B cell (primary cell): Measurements from ENCODE around the gene FAM204A. TPM values are rescaled to one million over a fixed set of nuclear protein-coding genes. Genes with fewer than 3 reads are reported as not detected.

Source experiments
- ATAC-seq: fragments of 200-7000 bp; cut with Tn5 transposase; one replicate; pipeline ENCODE4 v1.10.0; 2021; ENCODE audit warnings: low read depth, mild to moderate bottlenecking, moderate number of reproducible peaks, moderate library complexity
- CTCF ChIA-PET: fragments of 350-600 bp; sonication (Branson Sonifier 250); formaldehyde crosslinking; loops from one replicate; lab custom pipeline; 2021; ENCODE audit warnings: antibody characterized with exemption, inconsistent platforms; lab: Charles Lee
- POLR2A ChIA-PET: fragments of 350-600 bp; sonication (Branson Sonifier 250); formaldehyde crosslinking; loops from one replicate; lab custom pipeline; 2021; ENCODE audit warnings: antibody characterized with exemption; lab: Charles Lee
- DNase-seq: peaks from one replicate; pipeline ENCODE4 v3.0.0; 2013
- H2AFZ ChIP-seq: 2 replicates; pipeline ENCODE4 v1.6.1; 2012; ENCODE audit warnings: mild to moderate bottlenecking, low read depth, low read length; ENCODE audit not compliant: insufficient read depth, poor library complexity, severe bottlenecking
- H3K27ac ChIP-seq, 2 donors: 1 replicate in 1 of 2; 2 replicates in 1 of 2; pipeline ENCODE4 v1.5.1; 2012 to 2013; ENCODE audit warnings: low read length in 2 of 2, mild to moderate bottlenecking in 2 of 2, moderate library complexity in 1 of 2
- H3K27me3 ChIP-seq, 4 experiments: fragments of 200-600 bp in 1 of 4; sonication (generic) in 1 of 4; replicated peaks in 1 of 4; 1 replicate in 2 of 4; 2 replicates in 2 of 4; pipeline versions ENCODE4 v1.6.1 to v1.7.0; 2013 to 2016; ENCODE audit warnings: low read length in 3 of 4, mild to moderate bottlenecking in 2 of 4, mixed read lengths in 1 of 4, moderate library complexity in 1 of 4; ENCODE audit not compliant: insufficient read depth in 4 of 4, control insufficient read depth in 3 of 4; ENCODE audit errors: control extremely low read depth in 1 of 4
- H3K36me3 ChIP-seq, 2 experiments: replicated peaks in 1 of 2; 1 replicate in 1 of 2; 2 replicates in 1 of 2; pipeline versions ENCODE4 v1.6.1 to v1.7.1; 2013; ENCODE audit warnings: low read length in 1 of 2; ENCODE audit not compliant: insufficient read depth in 2 of 2, control insufficient read depth in 1 of 2; ENCODE audit errors: control extremely low read depth in 1 of 2, extremely low read depth in 1 of 2
- H3K4me1 ChIP-seq, 2 donors: fragments of 200-600 bp in 1 of 2; sonication (generic) in 1 of 2; 1 replicate in 1 of 2; 2 replicates in 1 of 2; pipeline versions ENCODE4 v1.5.1 to v1.6.1; 2013 to 2017; ENCODE audit warnings: low read length in 2 of 2; ENCODE audit not compliant: control insufficient read depth in 2 of 2, insufficient read depth in 2 of 2
- H3K4me2 ChIP-seq: replicated peaks from 2 replicates; pipeline ENCODE3; 2012; ENCODE audit warnings: mild to moderate bottlenecking, low read depth, low read length; ENCODE audit not compliant: poor library complexity, severe bottlenecking
- H3K4me3 ChIP-seq, 5 experiments: fragments of 200-600 bp in 1 of 5; sonication (generic) in 1 of 5; 1 replicate in 3 of 5; 2 replicates in 2 of 5; pipeline versions ENCODE4 v1.5.1 to v1.7.0; 2011 to 2016; ENCODE audit warnings: low read length in 4 of 5, mild to moderate bottlenecking in 4 of 5, low read depth in 2 of 5, control low read depth in 1 of 5, moderate library complexity in 1 of 5; ENCODE audit not compliant: insufficient read depth in 1 of 5; ENCODE audit errors: control extremely low read depth in 1 of 5, extremely low read depth in 1 of 5
- H3K79me2 ChIP-seq: fragments of 200-600 bp; sonication (generic); one replicate; pipeline ENCODE4 v1.6.0; 2016; ENCODE audit warnings: low read length; ENCODE audit not compliant: control insufficient read depth, insufficient read depth
- H3K9ac ChIP-seq: fragments of 200-600 bp; sonication (generic); 2 replicates; pipeline ENCODE4 v1.6.1; 2017; ENCODE audit warnings: mild to moderate bottlenecking, low read length, moderate library complexity
- H3K9me3 ChIP-seq, 3 donors: one replicate each; pipeline versions ENCODE4 v1.6.1 to v1.7.1; 2013; ENCODE audit warnings: low read length in 2 of 3; ENCODE audit not compliant: control insufficient read depth in 2 of 3, insufficient read depth in 1 of 3; ENCODE audit errors: control extremely low read depth in 1 of 3
- H4K20me1 ChIP-seq: 2 replicates; pipeline ENCODE4 v1.6.0; 2012; ENCODE audit warnings: mild to moderate bottlenecking, low read length; ENCODE audit not compliant: insufficient read depth, control insufficient read depth, poor library complexity, severe bottlenecking
- H3K27ac Mint-ChIP-seq: one replicate; pipeline ENCODE4 v1.8.0; 2021; ENCODE audit warnings: mixed read lengths
- H3K27me3 Mint-ChIP-seq: one replicate; pipeline ENCODE4 v1.8.0; 2021; ENCODE audit warnings: mixed read lengths
- H3K4me1 Mint-ChIP-seq: one replicate; pipeline ENCODE4 v1.8.0; 2021; ENCODE audit warnings: mixed read lengths
- H3K4me3 Mint-ChIP-seq: one replicate; pipeline ENCODE4 v1.8.0; 2021; ENCODE audit warnings: mixed read lengths
- H3K9me3 Mint-ChIP-seq: one replicate; pipeline ENCODE4 v1.8.0; 2022; ENCODE audit warnings: mixed read lengths; ENCODE audit not compliant: insufficient read depth
- CTCF ChIP-seq: fragments of 200-600 bp; IDR thresholded peaks from one replicate; pipeline ENCODE4 v1.8.0; 2022; ENCODE audit warnings: antibody characterized with exemption, mild to moderate bottlenecking
- EZH2 ChIP-seq: IDR thresholded peaks from 2 replicates; pipeline ENCODE4 v1.6.1; 2012; ENCODE audit warnings: borderline replicate concordance, low read depth, mild to moderate bottlenecking, moderate library complexity, low read length; ENCODE audit not compliant: insufficient read depth, poor library complexity, severe bottlenecking
- WGBS: methylation state at CpG from one replicate; pipeline ENCODE4 v1.1.5; 2013; ENCODE audit warnings: missing lambda C conversion rate; ENCODE audit not compliant: insufficient coverage; 5-methylcytosine and 5-hydroxymethylcytosine counted together
- intact Hi-C: fragments of 100-400 bp; cut with micrococcal nuclease; formaldehyde crosslinking; loops from one replicate; pipeline ENCODE4 v1.10.0; 2022
- polyA plus RNA-seq: library from polyadenylated mRNA; depleted of rRNA; stranded (reverse); fragments of >200 nt; gene quantifications from 2 replicates; pipeline ENCODE4 v1.2.3, GENCODE V29; 2012
- total RNA-seq, 2 donors: library from RNA; stranded (reverse); fragments of 120-200 nt in 1 of 2; gene quantifications; 1 replicate in 1 of 2; 2 replicates in 1 of 2; pipeline versions ENCODE4 v1.2.3 to v1.2.4, GENCODE V29; 2013 to 2022

FAM204A gene
- total and polyA plus RNA-seq, 2 donors (not counting 1 experiment from before 2014, with no cell fraction given), result 14.2 to 79.8 TPM

GRCh38 chr10:118264252-118264651 lies 77.9 kb downstream of the FAM204A start:
- Histone ChIP-seq H3K9ac (no peak overlapping the region), H3K4me2 (no peak overlapping the region), H3K27ac (no peak overlapping the region), H2AFZ (no peak overlapping the region), H3K4me1 (no peaks in the 10 kb centered on the region), H3K36me3 (no peaks in the 10 kb centered on the region), H3K4me3 (no peak overlapping the region), H3K27me3 (peaks cover 0 to 18% (median 6%) of the 10 kb centered on the region in 4 experiments), H4K20me1 (no peaks in the 10 kb centered on the region), H3K79me2 (no peaks in the 10 kb centered on the region), H3K9me3 (no peaks in the 10 kb centered on the region)
- ATAC-seq (no peak), DNase-seq (no peak)
- POLR2A ChIA-PET, result no interaction called here
- no peaks in the 10 kb centered on the region for H3K4me1 Mint-ChIP-seq
- TF ChIP-seq EZH2, result no peak
- no peak for TF ChIP-seq CTCF
- no peak overlapping the region for H3K4me3 Mint-ChIP-seq
- CTCF ChIA-PET, result no interaction called here
- peaks cover 41% of the 10 kb centered on the region for H3K27me3 Mint-ChIP-seq
- H3K27ac Mint-ChIP-seq, result no peak overlapping the region
- intact Hi-C loops, result no loop called here
- no peaks in the 10 kb centered on the region for H3K9me3 Mint-ChIP-seq

GRCh38 chr10:118262538-118262937 lies 79.6 kb downstream of the FAM204A start:
- no peaks in the 10 kb centered on the region for H3K79me2 ChIP-seq
- no peak for ATAC-seq
- Mint-ChIP-seq H3K27me3 (peaks cover 35% of the 10 kb centered on the region), H3K4me1 (no peaks in the 10 kb centered on the region), H3K9me3 (no peaks in the 10 kb centered on the region), H3K4me3 (no peak overlapping the region), H3K27ac (no peak overlapping the region)
- H3K4me1 ChIP-seq, result no peaks in the 10 kb centered on the region
- H3K27ac ChIP-seq, result no peak overlapping the region
- no peak overlapping the region for H3K4me3 ChIP-seq
- intact Hi-C loops, result no loop called here
- no peak overlapping the region for H2AFZ ChIP-seq
- POLR2A ChIA-PET, result no interaction called here
- H3K4me2 ChIP-seq, result no peak overlapping the region
- no peaks in the 10 kb centered on the region for H3K9me3 ChIP-seq
- H3K27me3 ChIP-seq, result peaks cover 0 to 20% (median 8%) of the 10 kb centered on the region in 4 experiments
- no peak overlapping the region for H3K9ac ChIP-seq
- no peak for TF ChIP-seq EZH2
- no peak for TF ChIP-seq CTCF
- H4K20me1 ChIP-seq, result no peaks in the 10 kb centered on the region
- WGBS, result 96% methylated on average over 3 of the region's 3 CpGs
- no peak for DNase-seq
- CTCF ChIA-PET, result no interaction called here
- no peaks in the 10 kb centered on the region for H3K36me3 ChIP-seq
